ENCODE results near the gene SLC25A10.

- TF ChIP-seq EGR1 (IDR thresholded peaks at IDR 0.05; ENCODE audit: borderline replicate concordance, low read depth, low read length) = no peak
- TF ChIP-seq JUND (IDR thresholded peaks at IDR 0.05; ENCODE audit: low read length) = no peak
- no peak for TF ChIP-seq CTCF (IDR thresholded peaks at IDR 0.05; ENCODE audit: control extremely low read depth in 1 of 3, insufficient read depth in 1 of 3, low read depth in 1 of 3, low read length in 3 of 3)
- TF ChIP-seq MAFK (IDR thresholded peaks at IDR 0.05; ENCODE audit: low read depth, low read length) = no peak
- TF ChIP-seq POLR2AphosphoS5 (IDR thresholded peaks at IDR 0.05; ENCODE audit: low read depth, low read length) = no peak
- no peak for TF ChIP-seq ATF3 (IDR thresholded peaks at IDR 0.05; ENCODE audit: insufficient read depth, low read depth, low read length)
- no peak for TF ChIP-seq KDM1A (IDR thresholded peaks at IDR 0.05; ENCODE audit: borderline replicate concordance, low read length)
- TF ChIP-seq ZNF274 (IDR thresholded peaks at IDR 0.05; ENCODE audit: borderline replicate concordance, extremely low read depth, low read length) = no peak
- no peak for TF ChIP-seq SIN3A (conservative IDR thresholded peaks at IDR 0.05 in 1 of 2, IDR thresholded peaks at IDR 0.05 in 1 of 2; ENCODE audit: low read depth in 1 of 2, low read length in 2 of 2)
- TF ChIP-seq HDAC2 (IDR thresholded peaks at IDR 0.05; ENCODE audit: borderline replicate concordance in 1 of 2, low read depth in 2 of 2, low read length in 2 of 2) = no peak
- no peak for TF ChIP-seq POLR2A (IDR thresholded peaks at IDR 0.05; ENCODE audit: control extremely low read depth in 1 of 2, low read depth in 2 of 2, low read length in 2 of 2)
- no peak for TF ChIP-seq RFX5 (IDR thresholded peaks at IDR 0.05; ENCODE audit: borderline replicate concordance, low read depth, low read length)
Measured at GRCh38 chr17:81727324-81728031, 15.4 kb downstream of the SLC25A10 start.

All from H1 (cell line).